NCI-H524 treated with DMSO at 0.1 percent for 48 hours (cell line): ENCODE measurements around the gene JPH2.

Experiments
- DNase-seq: peaks from one replicate; lab custom pipeline; 2025; lab: John Stamatoyannopoulos, UW

JPH2 gene

GRCh38 chr20:44125332-44126127, 61.5 kb downstream of the JPH2 start:
- no peak for DNase-seq

- DNase-seq: no peak
These were observed 63.0 kb downstream of the JPH2 start for GRCh38 chr20:44123874-44124535.

- DNase-seq: no peak
These were observed 63.7 kb downstream of the JPH2 start for GRCh38 chr20:44123251-44123650.

- DNase-seq: no peak
These were observed 66.1 kb downstream of the JPH2 start for GRCh38 chr20:44120676-44121425.

- no peak for DNase-seq
These were observed 68.6 kb downstream of the JPH2 start for GRCh38 chr20:44118185-44119033.

- DNase-seq: no peak
These were observed 69.4 kb downstream of the JPH2 start for GRCh38 chr20:44117296-44118184.

- no peak for DNase-seq
These were observed 71.0 kb downstream of the JPH2 start for GRCh38 chr20:44115762-44116644.

GRCh38 chr20:44115181-44115580, 71.8 kb downstream of the JPH2 start:
- no peak for DNase-seq

- no peak for DNase-seq
These were observed 73.2 kb downstream of the JPH2 start for GRCh38 chr20:44113618-44114376.

GRCh38 chr20:44112889-44113617, 73.9 kb downstream of the JPH2 start:
- no peak for DNase-seq

GRCh38 chr20:44112456-44112855, 74.5 kb downstream of the JPH2 start:
- no peak for DNase-seq

GRCh38 chr20:44111712-44112335, 75.2 kb downstream of the JPH2 start:
- DNase-seq: no peak

- DNase-seq: no peak
These were observed 76.0 kb downstream of the JPH2 start for GRCh38 chr20:44110816-44111568.

- DNase-seq: no peak
These were observed 77.0 kb downstream of the JPH2 start for GRCh38 chr20:44109951-44110361.

GRCh38 chr20:44106615-44107014, 80.4 kb downstream of the JPH2 start:
- DNase-seq: no peak

- no peak for DNase-seq
These were observed 82.0 kb downstream of the JPH2 start for GRCh38 chr20:44104798-44105517.
